ENCODE measurements around the gene LRMDA.

Gene LRMDA

GRCh38 chr10:76252733-76253132 is 821.3 kb downstream of the LRMDA start:
- Histone ChIP-seq H3K36me3 (ENCODE audit: control insufficient read depth in 2 of 2, insufficient read depth in 1 of 2, low read length in 2 of 2) (no peaks in the 10 kb centered on the region), H3K27ac (ENCODE audit: extremely low read depth, low read depth, low read length) (no peak overlapping the region), H3K4me1 (ENCODE audit: control insufficient read depth, insufficient read depth, low read length) (no peaks in the 10 kb centered on the region), H3K9me3 (ENCODE audit: control insufficient read depth, insufficient read depth, low read depth, low read length) (no peaks in the 10 kb centered on the region), H3K4me3 (ENCODE audit: low read depth, low read length) (no peak overlapping the region)
- ChIA-PET POLR2A (no interaction called here), CTCF (no interaction called here)
- no peak for TF ChIP-seq ZNF777 (tag by site-specific recombination; IDR thresholded peaks at IDR 0.05; ENCODE audit: borderline replicate concordance)
- TF ChIP-seq ZNF561 (tag by site-specific recombination; IDR thresholded peaks at IDR 0.05; ENCODE audit: borderline replicate concordance), result no peak
- no peak for TF ChIP-seq ZNF521 (tag by site-specific recombination; IDR thresholded peaks at IDR 0.05)
- no peak for TF ChIP-seq ZNF580 (tag by site-specific recombination; IDR thresholded peaks at IDR 0.05)
- TF ChIP-seq ZNF292 (tag by site-specific recombination; IDR thresholded peaks at IDR 0.05; ENCODE audit: borderline replicate concordance, low read depth), result no peak
- TF ChIP-seq ZNF664 (tag by site-specific recombination; IDR thresholded peaks at IDR 0.05), result no peak
- no peak for TF ChIP-seq ZNF704 (tag by site-specific recombination; IDR thresholded peaks at IDR 0.05)
- TF ChIP-seq ZNF701 (tag by site-specific recombination; IDR thresholded peaks at IDR 0.05), result no peak

DNA sequence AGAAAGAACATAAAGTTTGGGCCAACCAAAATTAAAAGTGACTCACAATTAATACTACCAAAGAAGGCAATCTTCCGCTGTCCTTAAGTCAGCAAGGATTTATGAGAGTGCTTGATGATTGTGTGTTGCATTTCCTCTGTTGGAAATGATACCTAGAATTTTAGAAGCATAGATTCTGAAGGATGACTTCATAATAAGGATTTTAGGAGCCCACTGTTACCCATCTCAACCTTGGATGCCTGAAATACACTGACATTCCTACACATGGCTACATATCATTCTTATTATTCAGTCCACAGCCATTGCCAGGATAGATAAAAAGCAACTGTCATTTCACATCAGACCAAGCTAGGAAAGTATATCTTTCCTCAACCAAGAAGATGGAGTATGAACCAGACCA is 823.8 kb downstream of the LRMDA start:
- Histone ChIP-seq H3K4me1 (ENCODE audit: control insufficient read depth, insufficient read depth, low read length) (no peaks in the 10 kb centered on the region), H3K4me3 (ENCODE audit: low read depth, low read length) (no peak overlapping the region), H3K9me3 (ENCODE audit: control insufficient read depth, insufficient read depth, low read depth, low read length) (0 out of 2 replicates have a peak, but pooled peaks cover 2% of the 10 kb centered on the region), H3K27ac (ENCODE audit: extremely low read depth, low read depth, low read length) (no peak overlapping the region), H3K36me3 (ENCODE audit: control insufficient read depth in 2 of 2, insufficient read depth in 1 of 2, low read length in 2 of 2) (no peaks in the 10 kb centered on the region)
- ChIA-PET POLR2A (no interaction called here), CTCF (no interaction called here)
- TF ChIP-seq ZNF473 (tag by site-specific recombination; IDR thresholded peaks at IDR 0.05) (no peak), KLF1 (tag by site-specific recombination; IDR thresholded peaks at IDR 0.05) (no peak), ZNF529 (tag by site-specific recombination; IDR thresholded peaks at IDR 0.05; ENCODE audit: insufficient replicate concordance) (no peak), ELK4 (IDR thresholded peaks at IDR 0.05; ENCODE audit: borderline replicate concordance, low read depth, low read length) (no peak), ZNF660 (tag by site-specific recombination; IDR thresholded peaks at IDR 0.05) (no peak), KLF10 (tag by site-specific recombination; IDR thresholded peaks at IDR 0.05) (no peak), BCL11A (tag by site-specific recombination; IDR thresholded peaks at IDR 0.05; ENCODE audit: low read depth) (no peak), ZNF24 (tag by site-specific recombination; IDR thresholded peaks at IDR 0.05) (no peak)
- TF ChIP-seq, protein P1, sequence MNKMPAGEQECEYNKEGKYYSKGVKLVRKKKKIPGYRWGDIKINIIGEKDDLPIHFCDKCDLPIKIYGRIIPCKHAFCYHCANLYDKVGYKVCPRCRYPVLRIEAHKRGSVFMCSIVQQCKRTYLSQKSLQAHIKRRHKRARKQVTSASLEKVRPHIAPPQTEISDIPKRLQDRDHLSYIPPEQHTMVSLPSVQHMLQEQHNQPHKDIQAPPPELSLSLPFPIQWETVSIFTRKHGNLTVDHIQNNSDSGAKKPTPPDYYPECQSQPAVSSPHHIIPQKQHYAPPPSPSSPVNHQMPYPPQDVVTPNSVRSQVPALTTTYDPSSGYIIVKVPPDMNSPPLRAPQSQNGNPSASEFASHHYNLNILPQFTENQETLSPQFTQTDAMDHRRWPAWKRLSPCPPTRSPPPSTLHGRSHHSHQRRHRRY (tag by site-specific recombination; IDR thresholded peaks at IDR 0.05), result no peak

GRCh38 chr10:76257816-76258215 is 826.4 kb downstream of the LRMDA start:
- ChIA-PET CTCF (no interaction called here), POLR2A (no interaction called here)
- Histone ChIP-seq H3K4me1 (ENCODE audit: control insufficient read depth, insufficient read depth, low read length) (no peaks in the 10 kb centered on the region), H3K27ac (ENCODE audit: extremely low read depth, low read depth, low read length) (no peak overlapping the region), H3K9me3 (ENCODE audit: control insufficient read depth, insufficient read depth, low read depth, low read length) (0 out of 2 replicates have a peak, but pooled peaks cover 2% of the 10 kb centered on the region), H3K4me3 (ENCODE audit: low read depth, low read length) (no peak overlapping the region), H3K36me3 (ENCODE audit: control insufficient read depth in 2 of 2, insufficient read depth in 1 of 2, low read length in 2 of 2) (no peaks in the 10 kb centered on the region)
- TF ChIP-seq SALL2 (tag by site-specific recombination; IDR thresholded peaks at IDR 0.05; ENCODE audit: borderline replicate concordance) (no peak), ATF2 (tag by site-specific recombination; IDR thresholded peaks at IDR 0.05; ENCODE audit: low read depth) (no peak), ZNF776 (tag by site-specific recombination; IDR thresholded peaks at IDR 0.05; ENCODE audit: borderline replicate concordance) (no peak)
- TF ChIP-seq, protein P2, sequence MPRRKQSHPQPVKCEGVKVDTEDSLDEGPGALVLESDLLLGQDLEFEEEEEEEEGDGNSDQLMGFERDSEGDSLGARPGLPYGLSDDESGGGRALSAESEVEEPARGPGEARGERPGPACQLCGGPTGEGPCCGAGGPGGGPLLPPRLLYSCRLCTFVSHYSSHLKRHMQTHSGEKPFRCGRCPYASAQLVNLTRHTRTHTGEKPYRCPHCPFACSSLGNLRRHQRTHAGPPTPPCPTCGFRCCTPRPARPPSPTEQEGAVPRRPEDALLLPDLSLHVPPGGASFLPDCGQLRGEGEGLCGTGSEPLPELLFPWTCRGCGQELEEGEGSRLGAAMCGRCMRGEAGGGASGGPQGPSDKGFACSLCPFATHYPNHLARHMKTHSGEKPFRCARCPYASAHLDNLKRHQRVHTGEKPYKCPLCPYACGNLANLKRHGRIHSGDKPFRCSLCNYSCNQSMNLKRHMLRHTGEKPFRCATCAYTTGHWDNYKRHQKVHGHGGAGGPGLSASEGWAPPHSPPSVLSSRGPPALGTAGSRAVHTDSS (tag by site-specific recombination; IDR thresholded peaks at IDR 0.05), result no peak
- TF ChIP-seq, protein P3, sequence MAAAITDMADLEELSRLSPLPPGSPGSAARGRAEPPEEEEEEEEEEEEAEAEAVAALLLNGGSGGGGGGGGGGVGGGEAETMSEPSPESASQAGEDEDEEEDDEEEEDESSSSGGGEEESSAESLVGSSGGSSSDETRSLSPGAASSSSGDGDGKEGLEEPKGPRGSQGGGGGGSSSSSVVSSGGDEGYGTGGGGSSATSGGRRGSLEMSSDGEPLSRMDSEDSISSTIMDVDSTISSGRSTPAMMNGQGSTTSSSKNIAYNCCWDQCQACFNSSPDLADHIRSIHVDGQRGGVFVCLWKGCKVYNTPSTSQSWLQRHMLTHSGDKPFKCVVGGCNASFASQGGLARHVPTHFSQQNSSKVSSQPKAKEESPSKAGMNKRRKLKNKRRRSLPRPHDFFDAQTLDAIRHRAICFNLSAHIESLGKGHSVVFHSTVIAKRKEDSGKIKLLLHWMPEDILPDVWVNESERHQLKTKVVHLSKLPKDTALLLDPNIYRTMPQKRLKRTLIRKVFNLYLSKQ (tag by site-specific recombination; IDR thresholded peaks at IDR 0.05; ENCODE audit: borderline replicate concordance), result no peak
